Activated T-cell treated with anti-CD3 and anti-CD28 coated beads, Interleukin-2, amount 50 U/mL, for 72 hours (primary cell): ENCODE results near the gene FADD. TPM values are rescaled to one million over a fixed set of nuclear protein-coding genes. Genes with fewer than 3 reads are reported as not detected.
"Not testable (repeated sequence)": the region's sequence is repeated elsewhere in the genome, so short reads cannot be mapped to it uniquely, and the experiment has no call there.

Source experiments
- ATAC-seq, 2 donors: fragments of 150-1000 bp; cut with Tn5 transposase; replicated peaks in 1 of 2; 2 replicates each; pipeline ENCODE4 v1.10.0; 2021; ENCODE audit warnings: moderate library complexity in 2 of 2, mild to moderate bottlenecking in 1 of 2
- DNase-seq, 2 donors: peaks; one replicate each; pipeline ENCODE4 v3.0.0; 2021 to 2022; ENCODE audit warnings: mixed read lengths in 1 of 2
- H3K27ac Mint-ChIP-seq: one replicate; pipeline ENCODE4 v1.8.0; 2022; ENCODE audit warnings: mild to moderate bottlenecking, moderate library complexity, mixed read lengths
- H3K27me3 Mint-ChIP-seq: one replicate; pipeline ENCODE4 v1.8.0; 2022; ENCODE audit warnings: low read depth, mixed read lengths
- H3K36me3 Mint-ChIP-seq, 2 donors: one replicate each; pipeline ENCODE4 v1.8.0; 2022; ENCODE audit warnings: mixed read lengths in 2 of 2, mild to moderate bottlenecking in 1 of 2; ENCODE audit not compliant: insufficient read depth in 2 of 2
- H3K4me1 Mint-ChIP-seq: one replicate; pipeline ENCODE4 v1.8.0; 2022; ENCODE audit warnings: low read depth, mixed read lengths
- H3K4me3 Mint-ChIP-seq, 2 donors: one replicate each; pipeline ENCODE4 v1.8.0; 2022; ENCODE audit warnings: mild to moderate bottlenecking in 2 of 2, mixed read lengths in 2 of 2, moderate library complexity in 2 of 2
- H3K9me3 Mint-ChIP-seq, 2 donors: one replicate each; pipeline ENCODE4 v1.8.0; 2022; ENCODE audit warnings: mixed read lengths in 2 of 2
- total RNA-seq, 2 donors: library from RNA; stranded (reverse); gene quantifications; one replicate each; pipeline ENCODE4 v1.2.3, GENCODE V29; 2022

FADD gene
- total RNA-seq, 2 donors from 2014 or later = 27.0 to 31.4 TPM

DNA sequence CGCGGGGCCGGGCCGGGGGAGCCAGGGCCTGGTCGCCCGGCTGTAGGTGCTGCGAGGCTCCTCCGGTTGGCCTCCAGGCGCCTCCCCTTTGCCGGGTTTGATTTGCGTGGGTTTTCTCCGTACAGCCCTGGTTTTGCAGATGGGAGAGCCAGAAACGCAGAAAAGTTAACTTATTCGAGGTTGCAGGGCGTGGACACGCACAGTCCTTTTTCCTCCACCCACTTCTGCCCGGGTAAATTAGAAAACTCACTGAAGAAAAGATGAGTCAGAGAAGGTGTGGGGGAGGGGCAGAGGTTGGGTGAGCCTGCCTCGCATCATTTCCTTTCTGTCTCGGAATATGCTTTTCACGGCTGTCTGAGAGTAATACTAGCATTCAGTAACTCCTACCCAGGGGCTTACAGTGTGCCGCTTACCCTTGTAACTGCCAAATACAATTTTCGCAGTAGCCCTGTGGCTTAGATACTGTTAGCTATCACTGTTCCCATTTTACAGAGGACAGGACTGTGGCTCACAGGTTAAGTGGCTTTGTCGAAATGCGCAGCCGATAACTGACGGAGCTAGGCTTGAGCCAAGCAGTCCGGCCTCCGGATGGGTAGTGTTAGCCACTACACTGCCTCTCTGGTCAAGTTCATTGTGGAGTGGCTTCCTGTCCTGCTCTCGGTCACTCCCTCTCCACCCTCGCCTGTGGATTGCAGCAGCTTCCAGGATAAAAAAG lies 812 bp downstream of the FADD start:
- Mint-ChIP-seq H3K36me3 (peaks cover 9 to 27% of the 10 kb centered on the region in 2 donors), H3K9me3 (no peaks in the 10 kb centered on the region), H3K4me3 (peak overlapping the region; percentile 98 to 99), H3K27me3 (no peaks in the 10 kb centered on the region), H3K27ac (peak overlapping the region; percentile 99), H3K4me1 (peaks cover 48% of the 10 kb centered on the region)
- peak; percentile 75 to 80 for ATAC-seq
- DNase-seq = peak; percentile 92

DNA sequence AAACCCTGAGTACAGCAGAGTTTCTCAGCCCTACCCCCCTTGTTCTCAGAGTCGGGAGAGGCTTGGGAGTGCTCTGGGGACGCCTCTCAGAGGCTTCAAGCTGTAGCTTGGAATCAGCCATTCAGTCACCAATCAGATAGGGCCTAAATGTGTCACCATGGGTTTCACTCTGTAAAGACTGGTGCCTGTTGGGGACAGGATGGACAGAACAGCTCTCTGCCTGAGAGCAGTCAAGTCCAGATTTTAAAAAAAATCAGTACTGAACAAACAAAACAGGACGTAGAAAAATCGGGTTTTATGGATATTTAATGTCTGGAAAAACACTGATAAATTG lies 1.3 kb downstream of the FADD start:
- peak overlapping the region; percentile 99 for H3K27ac Mint-ChIP-seq
- H3K4me3 Mint-ChIP-seq = peak overlapping the region; percentile 98 to 99
- peaks cover 54% of the 10 kb centered on the region for H3K4me1 Mint-ChIP-seq
- DNase-seq = no peak
- peak; percentile 23 to 45 for ATAC-seq
- peaks cover 9 to 31% of the 10 kb centered on the region in 2 donors for H3K36me3 Mint-ChIP-seq
- H3K9me3 Mint-ChIP-seq = no peaks in the 10 kb centered on the region
- no peaks in the 10 kb centered on the region for H3K27me3 Mint-ChIP-seq

DNA sequence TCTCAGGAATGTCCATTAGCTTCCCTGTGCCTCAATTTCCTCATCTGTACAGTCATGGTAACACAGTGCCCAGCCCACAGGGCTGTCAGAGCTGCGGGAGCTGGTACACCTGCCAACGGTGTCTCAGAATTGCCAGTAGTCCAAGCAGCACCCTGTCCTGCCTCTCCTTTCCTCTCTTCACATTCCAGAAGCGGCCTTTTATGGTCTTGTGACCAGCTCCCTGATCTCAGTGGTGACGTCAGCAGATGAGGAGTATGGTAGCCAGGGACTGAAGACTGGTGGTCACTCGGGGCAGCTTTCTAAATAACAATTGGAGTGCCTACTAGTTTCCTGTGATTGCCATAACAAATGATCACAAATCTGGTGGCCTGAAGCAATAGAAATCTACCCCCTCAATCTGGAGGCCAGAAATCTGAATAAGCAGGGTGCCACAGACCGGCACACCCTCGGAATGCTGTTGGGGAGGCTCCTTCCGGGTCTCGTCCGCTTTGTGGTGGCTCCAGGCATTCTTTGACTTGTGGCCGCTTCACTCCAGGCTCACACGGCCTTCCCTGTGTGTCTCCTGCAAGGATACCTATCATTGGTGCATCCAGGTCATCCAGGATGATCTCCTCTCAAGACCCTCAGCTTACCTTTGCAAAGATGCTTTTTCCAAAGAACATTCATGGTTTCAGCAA lies 2.1 kb downstream of the FADD start:
- peaks cover 61% of the 10 kb centered on the region for H3K4me1 Mint-ChIP-seq
- H3K36me3 Mint-ChIP-seq = peaks cover 10 to 33% of the 10 kb centered on the region in 2 donors
- peak overlapping the region; percentile 99 for H3K27ac Mint-ChIP-seq
- H3K27me3 Mint-ChIP-seq = no peaks in the 10 kb centered on the region
- ATAC-seq (no peak), DNase-seq (no peak)
- peak overlapping the region; percentile 98 to 99 for H3K4me3 Mint-ChIP-seq
- no peaks in the 10 kb centered on the region for H3K9me3 Mint-ChIP-seq

- Mint-ChIP-seq H3K27ac (no peak overlapping the region), H3K4me3 (peak overlapping the region; percentile 98 to 99), H3K9me3 (no peaks in the 10 kb centered on the region), H3K36me3 (peaks cover 10 to 34% of the 10 kb centered on the region in 2 donors), H3K4me1 (peaks cover 63% of the 10 kb centered on the region), H3K27me3 (no peaks in the 10 kb centered on the region)
- DNase-seq (no peak), ATAC-seq (no peak)
Measured at GRCh38 chr11:70205766-70206165, 2.7 kb downstream of the FADD start.

- no peaks in the 10 kb centered on the region for H3K9me3 Mint-ChIP-seq
- H3K4me3 Mint-ChIP-seq = no peak overlapping the region
- H3K27ac Mint-ChIP-seq = no peak overlapping the region
- DNase-seq = no peak
- H3K27me3 Mint-ChIP-seq = no peaks in the 10 kb centered on the region
- peaks cover 10 to 34% of the 10 kb centered on the region in 2 donors for H3K36me3 Mint-ChIP-seq
- H3K4me1 Mint-ChIP-seq = peaks cover 63% of the 10 kb centered on the region
- no peak for ATAC-seq
Measured at GRCh38 chr11:70206226-70206981, 3.3 kb downstream of the FADD start.

- no peak for DNase-seq
- no peak for ATAC-seq
- no peaks in the 10 kb centered on the region for H3K9me3 Mint-ChIP-seq
- H3K36me3 Mint-ChIP-seq = peaks cover 10 to 34% of the 10 kb centered on the region in 2 donors
- no peak overlapping the region for H3K4me3 Mint-ChIP-seq
- peaks cover 63% of the 10 kb centered on the region for H3K4me1 Mint-ChIP-seq
- H3K27ac Mint-ChIP-seq = no peak overlapping the region
- H3K27me3 Mint-ChIP-seq = no peaks in the 10 kb centered on the region
Measured at GRCh38 chr11:70206982-70207376, 3.9 kb downstream of the FADD start.

DNA sequence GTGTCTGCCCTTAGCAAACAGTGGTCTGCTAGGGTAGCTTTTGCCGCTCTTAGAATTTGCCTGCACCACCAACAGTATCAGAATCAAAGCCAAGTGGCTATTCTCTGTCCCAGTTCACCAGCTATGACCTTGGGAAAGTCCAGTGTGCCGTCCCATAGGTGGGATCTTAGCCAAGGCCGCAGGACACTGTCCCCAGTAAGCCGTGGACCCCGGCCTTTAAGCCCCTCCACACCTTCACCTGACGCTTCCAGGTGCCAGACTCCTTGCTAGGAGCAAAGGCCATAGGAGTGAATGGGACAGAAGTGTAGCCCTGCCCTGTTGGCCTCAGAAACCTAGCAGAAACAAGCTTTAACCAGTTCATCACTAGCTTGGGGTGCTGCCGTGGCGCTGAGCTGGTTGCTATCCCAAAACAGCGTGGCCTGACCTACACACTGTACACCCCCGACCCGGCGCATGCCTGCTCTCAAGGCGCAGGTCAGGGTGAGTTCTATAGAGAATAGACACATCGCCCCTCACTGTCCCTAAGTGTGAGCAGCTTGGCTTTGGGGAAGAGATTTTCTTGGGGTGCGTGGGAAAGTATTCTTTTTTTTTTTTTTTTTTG lies 4.5 kb downstream of the FADD start:
- no peak for ATAC-seq
- H3K27ac Mint-ChIP-seq = no peak overlapping the region
- no peak for DNase-seq
- H3K4me1 Mint-ChIP-seq = peaks cover 60% of the 10 kb centered on the region
- no peaks in the 10 kb centered on the region for H3K27me3 Mint-ChIP-seq
- no peak overlapping the region for H3K4me3 Mint-ChIP-seq
- no peaks in the 10 kb centered on the region for H3K9me3 Mint-ChIP-seq
- H3K36me3 Mint-ChIP-seq = peaks cover 10 to 34% of the 10 kb centered on the region in 2 donors

DNA sequence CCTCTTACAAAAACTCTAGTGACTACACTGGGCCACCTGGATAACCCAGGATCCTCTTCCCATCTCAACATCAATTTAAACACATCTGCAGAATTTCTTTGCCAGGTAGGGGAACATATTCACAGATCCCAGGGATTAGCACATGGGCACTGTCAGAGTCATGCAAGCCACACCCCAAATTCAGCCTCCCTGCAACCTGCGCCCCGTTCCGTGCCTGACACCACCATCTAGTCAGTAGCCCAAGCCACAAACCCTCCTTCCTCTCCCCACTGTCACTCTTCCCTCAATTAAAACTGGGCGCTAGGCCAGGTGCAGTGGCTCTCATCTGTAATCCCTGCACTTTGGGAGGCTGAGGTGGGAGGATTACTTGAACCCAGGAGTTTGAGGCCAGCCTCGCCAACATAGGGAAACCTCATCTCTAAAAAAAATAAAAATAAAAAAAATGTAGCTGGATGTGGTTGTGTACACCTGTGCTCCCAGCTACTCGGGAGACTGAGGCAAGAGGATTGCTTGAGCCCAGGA lies 6.4 kb downstream of the FADD start:
- Mint-ChIP-seq H3K36me3 (peaks cover 7 to 30% of the 10 kb centered on the region in 2 donors), H3K27ac (no peak overlapping the region), H3K9me3 (no peaks in the 10 kb centered on the region), H3K4me3 (no peak overlapping the region), H3K4me1 (peaks cover 52% of the 10 kb centered on the region), H3K27me3 (no peaks in the 10 kb centered on the region)
- ATAC-seq (no peak), DNase-seq (no peak)

GRCh38 chr11:70210051-70210501 lies 7.0 kb downstream of the FADD start:
- H3K27ac Mint-ChIP-seq = peak overlapping the region; percentile 83
- DNase-seq (no peak), ATAC-seq (no peak)
- no peaks in the 10 kb centered on the region for H3K27me3 Mint-ChIP-seq
- no peaks in the 10 kb centered on the region for H3K9me3 Mint-ChIP-seq
- H3K36me3 Mint-ChIP-seq = peaks cover 7 to 27% of the 10 kb centered on the region in 2 donors
- H3K4me1 Mint-ChIP-seq = peaks cover 46% of the 10 kb centered on the region
- H3K4me3 Mint-ChIP-seq = no peak overlapping the region

- H3K4me1 Mint-ChIP-seq = peaks cover 42% of the 10 kb centered on the region
- H3K4me3 Mint-ChIP-seq = no peak overlapping the region
- DNase-seq (no peak), ATAC-seq (no peak)
- H3K27me3 Mint-ChIP-seq = no peaks in the 10 kb centered on the region
- H3K27ac Mint-ChIP-seq = peak overlapping the region; percentile 83
- H3K9me3 Mint-ChIP-seq = no peaks in the 10 kb centered on the region
- H3K36me3 Mint-ChIP-seq = peaks cover 6 to 25% of the 10 kb centered on the region in 2 donors
Measured at GRCh38 chr11:70210530-70210929, 7.4 kb downstream of the FADD start.

DNA sequence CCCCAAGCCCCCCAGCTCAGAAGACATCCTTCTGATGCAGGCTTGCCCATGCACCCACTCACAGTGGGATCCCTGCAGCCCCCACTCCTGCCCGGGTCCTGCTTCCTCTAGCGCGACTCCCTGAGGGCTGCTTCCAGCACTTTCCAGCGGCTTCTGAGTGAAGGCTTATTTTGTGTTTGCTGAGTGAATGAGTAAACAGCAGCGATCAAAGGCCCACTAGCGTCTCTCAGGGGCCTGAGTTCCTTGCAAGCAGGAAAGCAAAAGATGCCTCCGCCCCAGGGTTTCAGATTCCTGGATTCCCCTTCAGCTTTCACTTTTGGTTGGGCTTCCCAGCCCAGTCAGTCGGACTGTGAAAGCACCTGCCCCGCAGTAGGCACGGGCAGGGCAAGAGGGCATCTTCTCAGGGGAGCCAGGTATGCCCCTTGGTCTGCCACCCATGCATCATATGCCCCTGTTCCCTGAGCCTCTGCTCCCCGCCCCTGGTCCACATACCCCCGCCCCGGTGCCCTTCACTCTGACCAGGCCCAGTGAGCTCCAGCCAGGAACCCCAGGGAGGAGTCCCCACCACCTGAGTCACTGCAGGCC lies 9.2 kb downstream of the FADD start:
- Mint-ChIP-seq H3K4me1 (peaks cover 24% of the 10 kb centered on the region), H3K9me3 (no peaks in the 10 kb centered on the region), H3K4me3 (no peak overlapping the region), H3K36me3 (peaks cover 2 to 14% of the 10 kb centered on the region in 2 donors), H3K27ac (no peak overlapping the region), H3K27me3 (no peaks in the 10 kb centered on the region)
- no peak for DNase-seq
- no peak for ATAC-seq

DNA sequence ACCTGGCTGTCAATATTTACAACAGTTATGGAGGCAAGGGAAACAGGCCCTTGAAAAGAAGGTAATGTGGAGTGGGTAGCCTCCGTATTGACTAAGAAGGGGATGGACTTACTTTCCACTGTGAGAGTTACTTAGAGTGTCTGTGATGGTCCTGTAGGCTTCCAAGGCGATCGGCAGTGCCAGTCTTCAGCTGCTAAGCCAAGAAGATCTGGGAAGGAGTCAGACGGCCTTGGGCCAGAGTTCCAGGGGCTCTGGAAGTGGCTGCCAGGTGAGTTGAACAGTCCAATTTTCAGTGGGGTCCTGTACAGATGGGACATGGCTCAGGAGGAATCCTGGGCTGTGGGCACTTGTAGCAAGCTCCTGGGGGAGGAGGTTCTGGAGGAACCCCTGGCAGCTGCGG lies 14.3 kb downstream of the FADD start:
- H3K36me3 Mint-ChIP-seq, DNase-seq, H3K27ac Mint-ChIP-seq, H3K9me3 Mint-ChIP-seq, H3K4me1 Mint-ChIP-seq, H3K27me3 Mint-ChIP-seq, ATAC-seq, H3K4me3 Mint-ChIP-seq: not testable (repeated sequence)
